NK-92 treated with Interleukin-12 subunit alpha and Interleukin-12 subunit beta, amount 100 ng/mL, for 24 hours (cell line): ENCODE data around the gene KCNK2.
"Not testable (repeated sequence)": the region's sequence is repeated elsewhere in the genome, so short reads cannot be mapped to it uniquely, and the experiment has no call there.

ENCODE experiments used
- DNase-seq: peaks from one replicate; lab custom pipeline; 2025; lab: John Stamatoyannopoulos, UW

The KCNK2 gene

DNA sequence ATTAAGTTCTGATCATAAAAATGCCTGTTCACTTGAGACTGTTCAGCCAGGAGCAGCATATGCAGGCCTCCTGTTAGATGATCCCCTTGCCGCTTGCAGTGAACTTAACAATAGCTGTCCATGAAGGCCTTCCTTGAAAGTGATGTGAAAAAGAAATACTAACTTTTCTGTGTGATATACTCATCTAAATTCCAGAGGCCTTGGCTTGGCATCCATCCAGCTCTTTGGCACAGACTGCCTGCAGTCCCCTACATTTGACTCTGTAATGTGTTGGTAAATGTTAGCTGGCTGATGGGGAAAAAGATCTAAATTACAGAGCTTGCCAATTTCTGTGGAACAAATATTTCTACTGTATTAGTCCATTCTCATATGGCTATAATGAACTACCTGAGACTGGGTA, 73.7 kb downstream of the KCNK2 start:
- no peak for DNase-seq

DNA sequence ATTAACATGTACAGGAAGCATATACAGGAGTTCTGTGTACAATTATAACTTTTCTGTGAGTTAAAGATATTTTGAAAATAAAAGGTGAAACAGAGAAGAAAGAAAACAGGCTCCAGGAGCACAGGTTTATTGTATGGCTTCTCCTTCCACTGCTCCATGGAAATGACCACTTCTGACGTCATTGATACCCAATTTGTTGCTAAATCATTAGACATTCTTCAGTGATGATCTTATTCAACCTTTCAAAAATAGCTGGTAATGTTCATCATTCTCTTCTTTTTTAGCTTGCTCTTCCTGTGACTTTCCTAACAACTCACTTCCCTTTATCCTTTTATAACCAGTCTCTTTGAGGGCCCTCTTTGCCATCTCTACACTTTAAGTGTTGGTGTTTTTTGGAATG, 77.8 kb downstream of the KCNK2 start:
- DNase-seq: no peak

DNA sequence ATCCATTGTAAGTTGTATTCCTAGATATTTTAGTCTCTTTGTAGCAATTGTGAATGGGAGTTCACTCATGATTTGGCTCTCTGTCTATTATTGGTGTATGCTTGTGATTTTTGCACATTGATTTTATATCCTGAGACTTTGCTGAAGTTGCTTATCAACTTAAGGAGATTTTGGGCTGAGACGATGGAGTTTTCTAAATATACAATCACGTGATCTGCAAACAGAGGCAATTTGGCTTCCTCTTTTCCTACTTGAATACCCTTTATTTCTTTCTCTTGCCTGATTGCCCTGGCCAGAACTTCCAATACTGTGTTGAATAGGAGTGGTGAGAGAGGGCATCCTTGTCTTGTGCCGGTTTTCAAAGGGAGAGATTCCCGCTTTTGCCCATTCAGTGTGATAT, 80.6 kb downstream of the KCNK2 start:
- not testable (repeated sequence) for DNase-seq

DNA sequence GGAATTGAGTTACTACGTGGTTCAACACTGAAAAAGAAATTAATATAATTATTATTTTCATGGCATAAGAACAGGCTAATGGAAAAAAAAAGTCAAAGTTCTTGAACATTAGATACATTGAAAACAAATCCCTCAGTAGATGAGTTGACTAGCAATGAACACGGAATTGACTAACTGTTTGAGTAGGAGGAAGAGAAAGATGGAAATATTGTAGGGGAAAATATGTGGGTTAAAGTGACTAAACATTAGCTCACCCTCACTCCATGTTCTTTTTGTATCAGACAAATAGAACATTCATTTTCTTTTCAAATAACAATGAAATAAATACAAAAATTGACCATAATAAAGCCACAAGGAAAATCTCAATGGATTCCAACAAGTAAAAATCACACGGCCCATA, 84.3 kb downstream of the KCNK2 start:
- no peak for DNase-seq

DNA sequence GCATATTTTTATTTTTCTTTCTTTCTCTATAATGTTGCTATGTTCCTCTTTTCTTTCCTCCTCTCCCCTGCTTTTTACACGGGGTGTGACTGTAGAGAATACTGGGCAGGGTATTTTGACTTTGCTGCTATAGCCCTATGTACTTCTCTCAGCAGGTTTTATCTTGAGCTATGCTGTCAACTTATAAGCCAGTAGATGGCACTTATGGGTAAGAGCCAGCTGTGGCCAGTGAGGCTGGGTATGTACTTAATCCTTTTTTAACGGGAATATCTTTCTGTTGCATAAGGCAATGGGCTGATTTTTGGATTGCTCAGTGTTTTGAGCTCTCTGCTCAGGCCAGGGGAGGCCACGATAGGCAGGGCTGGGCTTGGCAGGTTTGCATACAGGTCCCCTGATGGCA, 99.0 kb downstream of the KCNK2 start:
- no peak for DNase-seq

DNA sequence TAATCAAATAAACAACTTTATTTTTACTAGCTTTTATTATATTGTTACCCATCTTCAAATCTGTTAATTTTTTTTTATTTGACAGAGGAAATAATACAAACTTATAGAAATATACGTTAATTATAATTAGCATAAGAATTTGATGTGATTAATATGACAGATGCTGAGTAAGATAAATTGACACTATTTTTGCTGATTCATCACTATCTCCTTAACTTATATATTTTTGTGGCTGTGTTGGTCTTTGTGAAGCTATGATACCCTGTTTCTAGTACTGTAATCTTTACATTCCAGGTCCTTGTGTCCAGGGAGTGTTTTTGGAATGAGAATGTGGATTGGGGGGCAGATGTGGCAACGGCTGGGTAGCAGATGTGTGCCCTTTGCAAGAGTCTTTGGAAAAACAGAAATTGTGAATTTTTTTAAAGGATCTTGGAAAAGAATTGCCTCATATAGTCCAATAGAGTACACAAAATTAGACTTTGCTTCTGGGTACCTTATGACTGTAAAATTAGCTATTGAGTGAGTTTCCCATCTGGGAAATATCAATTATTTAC, 102.6 kb downstream of the KCNK2 start:
- no peak for DNase-seq

DNA sequence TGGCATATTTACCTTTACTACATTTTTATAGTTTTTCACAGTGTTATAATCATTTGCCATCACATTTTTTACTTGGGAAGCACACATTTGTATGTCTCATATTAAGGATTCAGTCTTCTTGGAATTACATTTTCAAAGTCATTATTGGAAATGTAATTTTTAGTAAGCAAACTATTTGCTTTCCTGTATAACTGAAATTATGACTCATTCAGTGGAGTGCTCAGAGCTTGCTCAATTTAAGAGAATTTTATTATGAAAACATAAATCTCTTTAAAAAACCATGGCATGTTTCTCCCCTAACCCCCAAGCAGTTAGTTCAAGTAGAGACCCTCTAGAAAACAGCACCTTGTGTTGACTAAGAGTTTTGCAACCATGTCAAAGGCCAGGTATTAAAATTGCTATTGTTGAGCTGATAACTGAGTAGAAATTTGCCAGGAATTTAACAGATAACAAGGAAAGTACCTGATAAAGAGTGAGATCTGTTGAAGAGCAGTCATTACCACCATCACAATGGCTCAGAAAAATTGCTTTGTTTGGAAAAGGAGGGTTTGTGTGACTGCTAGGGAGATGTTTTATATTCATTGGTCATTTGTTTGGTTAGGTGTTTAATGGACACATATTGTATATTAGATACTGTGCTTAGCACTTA, 105.9 kb downstream of the KCNK2 start:
- DNase-seq: no peak

DNA sequence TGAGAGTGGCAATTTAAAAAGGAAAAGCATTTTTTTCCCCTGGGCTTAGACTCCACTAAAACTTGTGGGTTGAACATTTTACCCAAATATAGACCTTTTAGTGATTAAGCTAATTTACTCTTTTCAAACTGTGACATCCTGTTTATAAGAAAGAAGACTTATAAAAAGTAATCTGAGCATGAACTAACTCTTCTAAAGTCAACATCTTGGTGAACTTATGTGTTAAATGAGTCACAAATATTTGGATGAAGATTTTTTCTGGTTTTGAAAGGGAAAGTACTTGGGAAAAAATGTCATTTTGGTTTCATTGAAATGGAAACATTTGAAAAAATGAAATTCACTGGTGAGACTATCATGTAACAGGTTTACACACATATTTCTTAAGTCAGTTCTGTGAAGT, 109.8 kb downstream of the KCNK2 start:
- DNase-seq: no peak

DNA sequence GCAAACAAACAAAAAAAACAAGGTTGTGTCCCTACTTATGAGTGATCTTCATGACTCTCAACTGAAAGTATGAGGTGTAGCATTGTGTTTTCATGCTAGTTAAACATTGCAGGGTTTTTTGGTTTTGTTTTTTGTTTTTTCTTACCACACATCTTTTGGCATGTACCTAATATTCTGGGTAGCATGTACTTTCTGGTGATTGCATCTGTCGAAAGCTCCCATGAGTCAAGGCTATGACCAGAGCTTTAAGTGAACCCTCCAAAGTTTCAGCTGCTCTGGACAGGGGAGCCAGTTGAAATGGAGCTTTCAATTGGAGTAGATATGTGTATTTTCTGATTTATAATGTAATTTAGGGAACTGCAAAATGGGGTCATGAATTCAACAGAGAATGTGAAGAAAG, 115.5 kb downstream of the KCNK2 start:
- no peak for DNase-seq

DNA sequence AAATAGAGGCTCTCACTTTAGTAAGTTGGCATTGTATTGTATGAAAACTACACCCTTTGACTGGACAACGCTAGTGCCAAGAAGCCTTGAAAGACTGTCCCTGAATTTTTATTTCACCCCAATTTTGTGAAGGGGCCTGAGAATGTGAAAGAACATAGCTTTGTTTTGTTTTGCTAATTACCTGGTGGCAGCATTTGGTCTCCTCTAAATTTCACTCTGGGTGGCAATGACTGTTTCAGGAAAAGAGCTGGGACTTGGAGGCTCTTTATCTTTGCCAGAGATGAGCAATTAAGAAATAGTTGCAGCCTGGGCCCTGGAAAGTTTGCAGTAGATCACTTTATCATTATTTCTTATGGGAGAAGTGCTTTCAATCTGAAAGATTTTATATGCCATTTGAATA, 117.6 kb downstream of the KCNK2 start:
- DNase-seq: no peak

DNA sequence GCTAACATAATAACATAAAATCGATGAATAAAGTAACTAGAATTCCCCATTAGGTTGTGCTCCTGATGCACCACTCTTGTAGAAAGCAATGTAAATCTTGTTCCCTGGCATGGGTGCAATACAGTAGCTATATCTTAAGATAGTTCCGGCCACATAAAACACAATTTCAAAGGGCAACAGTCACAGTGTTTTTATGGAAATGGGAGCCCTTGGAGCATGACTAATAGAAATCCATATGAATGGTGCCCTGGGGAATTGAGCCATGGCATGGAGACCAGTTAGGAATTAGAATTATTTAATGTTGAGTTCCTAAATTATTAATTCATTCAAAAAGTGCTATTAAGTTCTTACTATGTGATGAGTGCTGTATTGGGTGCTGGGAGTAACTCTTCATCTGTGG, 118.7 kb downstream of the KCNK2 start:
- no peak for DNase-seq

DNA sequence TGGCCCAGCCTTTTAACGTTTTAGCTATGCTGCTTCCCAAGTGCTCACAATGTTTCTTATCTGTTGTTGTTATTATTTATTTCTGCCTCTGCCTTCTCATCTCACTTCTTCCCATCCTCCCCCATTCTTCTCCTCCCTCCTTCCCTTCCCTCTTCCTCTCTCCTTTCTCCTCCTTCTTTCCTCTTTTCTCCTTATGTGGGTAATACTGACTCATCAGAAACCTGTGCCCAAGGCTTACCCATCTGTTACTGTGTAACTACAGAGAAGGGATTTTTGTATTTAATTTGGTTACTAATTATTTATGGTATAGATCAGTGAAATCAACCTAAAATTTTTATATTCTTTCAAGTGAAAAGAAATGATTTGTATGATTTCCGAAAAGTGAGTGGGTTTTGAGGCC, 120.3 kb downstream of the KCNK2 start:
- DNase-seq: no peak

DNA sequence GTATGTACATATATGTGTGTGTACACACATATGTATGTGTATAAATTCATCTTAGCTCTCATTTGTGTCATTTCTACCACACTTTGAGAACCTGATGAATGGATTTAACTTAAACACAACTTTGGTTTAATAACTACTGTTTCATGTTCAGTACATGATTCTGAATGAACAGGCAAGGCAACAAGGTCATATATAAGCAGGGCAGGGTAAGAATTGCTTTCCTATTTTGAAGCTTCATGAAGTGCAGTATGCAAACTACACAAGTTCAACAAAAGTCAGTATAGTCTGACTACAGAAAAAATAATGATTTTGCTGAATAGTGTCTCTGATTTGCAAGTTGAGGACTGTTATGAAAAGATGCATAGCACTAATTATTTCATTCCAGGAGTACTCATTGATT, 127.6 kb downstream of the KCNK2 start:
- DNase-seq: no peak

DNA sequence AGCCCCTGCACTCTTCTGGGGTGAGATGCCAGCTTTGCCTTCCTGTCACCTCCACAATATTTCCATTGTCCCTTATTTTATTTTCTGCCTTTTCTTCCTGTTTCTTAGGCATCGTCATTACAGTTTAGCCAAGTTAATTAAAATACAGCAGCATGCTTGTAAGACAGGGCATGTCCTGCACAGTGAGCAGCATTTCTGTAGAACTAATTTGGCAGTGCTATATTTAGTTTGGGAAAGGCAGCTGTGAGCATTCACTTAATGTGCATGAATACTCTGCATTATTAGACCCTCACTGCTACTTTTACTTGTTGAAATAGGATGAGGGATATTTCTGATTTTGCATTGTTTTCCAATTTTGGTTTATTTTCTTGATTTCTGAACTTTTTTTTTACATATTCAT, 133.3 kb downstream of the KCNK2 start:
- DNase-seq: no peak

DNA sequence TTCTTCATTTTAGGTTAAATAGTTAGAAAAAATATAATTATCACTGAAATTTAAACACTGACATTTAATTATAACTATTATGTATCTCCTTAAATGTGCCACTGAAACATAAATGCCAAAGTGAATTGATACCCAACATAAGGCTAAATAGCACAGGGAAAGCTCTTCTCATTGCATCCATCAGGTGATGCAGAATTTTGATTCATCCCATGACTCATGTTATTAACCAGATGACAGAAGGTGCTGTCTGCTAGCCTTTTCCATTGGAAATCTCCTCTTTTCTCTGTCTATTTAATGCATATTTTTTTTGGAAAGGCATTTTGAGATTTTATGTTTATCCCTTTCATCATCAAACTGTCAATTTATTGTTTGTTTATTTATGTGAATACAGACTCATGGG, 136.8 kb downstream of the KCNK2 start:
- DNase-seq: no peak

DNA sequence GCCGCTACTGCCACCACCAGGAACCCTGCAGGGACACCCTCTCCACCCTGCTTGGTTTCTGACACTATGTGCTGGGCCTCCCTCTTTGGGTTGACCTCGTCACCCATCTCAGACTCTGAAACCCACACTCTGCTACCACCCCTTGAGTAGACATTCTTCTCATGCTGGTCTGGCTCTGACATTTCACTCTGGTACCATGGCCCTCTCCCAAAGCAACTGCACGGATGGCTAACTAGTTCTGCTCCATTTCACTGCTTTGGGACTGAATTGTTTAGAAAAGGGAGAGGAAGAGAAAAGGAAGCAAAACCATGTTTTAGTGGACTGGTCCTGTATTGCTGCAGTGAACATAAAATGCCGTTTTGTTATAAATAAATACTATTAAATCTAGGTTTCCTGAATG, 137.8 kb downstream of the KCNK2 start:
- no peak for DNase-seq

DNA sequence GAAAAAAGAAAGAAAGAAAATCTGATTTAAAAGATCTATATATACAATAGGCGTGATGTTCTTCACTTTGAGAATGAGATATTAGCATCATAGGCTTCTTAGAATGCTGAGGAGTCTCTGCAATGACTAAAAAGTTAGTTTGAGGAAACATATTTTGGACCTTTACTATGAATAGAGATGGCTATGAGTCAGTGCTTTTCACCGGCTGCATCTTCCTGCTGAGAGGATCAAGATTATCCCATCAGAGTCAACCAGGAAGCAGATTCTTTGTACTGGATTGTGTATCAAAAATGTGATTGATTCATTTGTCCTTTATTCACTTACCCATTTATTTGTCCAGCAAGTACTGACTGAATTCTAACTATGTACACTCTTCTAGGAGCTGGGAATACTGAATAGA, 144.2 kb downstream of the KCNK2 start:
- no peak for DNase-seq

DNA sequence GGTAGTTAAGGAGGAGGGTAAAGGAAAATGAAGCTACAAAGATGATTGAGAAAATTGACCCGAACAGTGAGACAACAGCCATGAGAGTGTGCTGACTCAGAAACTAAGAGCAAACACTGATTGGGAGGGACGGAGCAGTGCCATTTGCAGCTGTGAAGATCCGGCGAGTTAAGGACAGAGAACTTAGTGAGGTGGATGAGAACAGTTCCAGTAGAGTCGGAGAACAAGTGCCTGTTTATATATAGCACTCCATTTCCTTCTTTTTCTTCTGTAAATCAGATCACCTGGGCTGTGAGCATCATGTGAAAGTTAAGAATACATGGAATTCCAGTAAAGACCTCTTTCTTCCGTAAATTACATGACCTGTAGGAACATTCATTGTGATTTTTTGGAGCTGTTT, 145.7 kb downstream of the KCNK2 start:
- DNase-seq: no peak

DNA sequence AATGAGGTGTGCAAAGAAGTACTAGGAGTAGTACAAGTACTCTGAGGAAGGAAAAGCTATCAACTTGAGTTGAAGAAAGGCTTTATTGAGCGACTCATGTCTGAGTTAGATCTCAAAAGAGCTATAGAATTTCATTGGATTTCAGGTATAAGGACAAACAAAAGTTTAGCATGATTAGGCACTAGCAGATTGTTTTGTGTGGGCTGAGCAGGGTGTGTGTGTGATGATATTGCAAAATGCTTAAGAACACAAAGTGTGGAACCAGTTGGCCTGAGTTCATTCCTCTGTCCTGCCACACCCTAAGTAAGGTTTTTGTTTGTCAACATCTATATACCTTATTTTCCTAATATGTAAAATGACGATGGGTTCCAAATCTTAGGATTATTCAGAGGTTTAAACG, 158.9 kb downstream of the KCNK2 start:
- no peak for DNase-seq

DNA sequence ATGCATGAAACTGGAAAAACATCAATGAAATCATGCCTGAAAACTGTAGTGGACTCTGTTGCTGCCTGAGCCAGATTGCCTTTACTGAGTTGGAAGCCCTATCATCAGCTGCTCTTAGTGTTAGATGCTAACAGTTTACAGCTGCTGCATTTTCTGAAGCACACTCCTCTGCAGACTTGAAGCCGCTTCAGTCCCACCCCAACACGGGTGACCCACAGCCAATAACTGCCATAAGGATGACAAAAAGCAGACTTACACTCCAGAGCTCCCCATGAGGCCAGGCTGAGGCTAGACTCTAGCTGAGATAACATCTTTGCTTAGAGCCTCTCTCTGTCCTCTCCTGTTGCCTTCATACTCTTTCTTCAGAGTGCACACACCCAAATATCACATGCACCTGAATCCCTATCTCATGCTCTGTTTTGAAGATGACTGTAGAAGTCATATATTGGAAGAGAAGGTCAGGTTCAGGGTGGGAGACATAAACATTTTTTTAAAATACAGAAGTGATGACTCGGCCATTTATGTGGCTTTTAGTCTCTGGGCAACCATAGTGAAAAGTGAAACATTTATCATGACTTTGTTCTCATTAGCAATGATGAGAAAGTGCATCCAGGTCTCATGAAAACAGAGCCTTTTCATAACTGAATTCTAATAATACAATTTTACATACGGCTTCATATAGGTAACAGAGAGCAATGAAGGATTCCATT, 161.0 kb downstream of the KCNK2 start:
- DNase-seq: no peak

DNA sequence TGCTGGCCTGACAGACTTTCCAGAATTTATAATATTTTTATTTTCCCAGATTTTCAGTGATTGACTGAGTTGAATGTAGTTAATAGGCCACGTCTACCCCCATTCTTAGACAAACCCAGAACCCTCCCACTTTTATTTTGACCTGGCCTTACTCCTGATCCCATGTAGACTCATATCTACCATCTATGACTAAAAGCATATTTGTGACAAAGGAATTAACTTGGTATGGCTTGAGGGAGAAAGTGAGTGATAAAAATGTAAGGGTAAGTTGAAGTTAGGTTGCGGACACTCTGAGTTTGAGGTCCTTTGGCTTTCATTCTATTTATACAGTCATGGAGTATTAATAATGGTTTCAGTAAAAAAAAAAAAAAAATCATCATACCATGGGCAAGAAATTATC, 168.4 kb downstream of the KCNK2 start:
- no peak for DNase-seq

DNA sequence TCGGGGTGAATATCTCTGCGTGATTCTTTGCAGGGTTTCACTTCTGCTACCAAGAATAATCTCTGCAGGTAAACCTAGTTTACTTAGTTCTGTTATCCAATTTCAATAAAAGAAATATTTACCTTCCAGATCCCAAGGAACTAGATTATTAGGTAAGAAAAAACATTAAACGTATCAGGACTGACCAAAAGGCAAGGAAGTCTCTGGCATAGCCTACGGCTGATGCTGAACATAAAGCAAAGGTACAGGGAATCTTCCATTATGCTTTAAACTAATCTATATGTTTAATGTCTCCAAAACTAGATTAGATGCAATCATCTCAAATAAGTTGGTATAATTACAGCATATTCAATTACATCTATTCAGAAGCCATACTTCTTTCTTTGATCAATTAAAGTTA, 168.9 kb downstream of the KCNK2 start:
- DNase-seq: no peak

DNA sequence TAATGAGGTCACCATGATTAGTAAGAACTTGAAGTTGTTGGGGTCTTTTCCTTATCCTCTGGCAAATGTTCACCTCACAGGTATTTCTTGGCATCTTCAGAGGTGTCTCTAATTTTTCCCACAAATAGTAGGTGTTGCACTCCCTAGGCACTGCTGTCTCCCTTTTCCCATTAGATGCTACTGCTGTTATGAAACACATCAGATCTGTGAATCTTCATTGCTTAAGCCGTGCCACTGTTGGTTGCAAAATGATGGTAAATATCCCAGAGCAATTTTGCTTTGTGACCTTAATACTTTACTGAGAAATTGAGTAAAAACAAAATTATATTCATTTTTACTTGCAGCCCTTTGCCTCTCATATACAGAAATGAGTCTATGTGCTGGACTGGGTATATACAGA, 169.6 kb downstream of the KCNK2 start:
- DNase-seq: no peak
